ENCODE data around the gene TMEM91. TPM values are rescaled to one million over a fixed set of nuclear protein-coding genes. Genes with fewer than 3 reads are reported as not detected.

Gene TMEM91
- total and polyA plus RNA-seq, 9 of the 15 experiments (the other 6 are each of a cell fraction or from before 2014, with no cell fraction given) = 1.2 to 5.2 (median 2.7) TPM

- Histone ChIP-seq H3K4me1 (replicated peaks in 1 of 2; ENCODE audit: control insufficient read depth in 2 of 2, insufficient read depth in 2 of 2, low read length in 2 of 2) (peaks cover 27 to 50% of the 10 kb centered on the region in 2 experiments), H3K9me3 (replicated peaks; ENCODE audit: control insufficient read depth, insufficient read depth, low read depth, low read length) (no peaks in the 10 kb centered on the region), H3K9ac (ENCODE audit: insufficient read depth in 1 of 2, low read depth in 2 of 2, low read length in 2 of 2) (peak overlapping the region; percentile 69 to 71; a peak in 3 of 4 replicates), H3K9me1 (ENCODE audit: control insufficient read depth, insufficient read depth, low read length) (no peaks in the 10 kb centered on the region), H3K36me3 (ENCODE audit: control insufficient read depth, insufficient read depth, low read length) (no peaks in the 10 kb centered on the region; the same call in 2 of the 3 replicates), H3K4me2 (ENCODE audit: insufficient read depth, low read length) (peak overlapping the region; percentile 53), H3K27ac (ENCODE audit: extremely low read depth, low read depth, low read length) (peak overlapping the region; percentile 92), H3K27me3 (ENCODE audit: control insufficient read depth in 2 of 2, insufficient read depth in 2 of 2, low read length in 2 of 2) (no peaks in the 10 kb centered on the region), H3K79me2 (ENCODE audit: control insufficient read depth, insufficient read depth, low read length) (peaks cover 47% of the 10 kb centered on the region), H2AFZ (ENCODE audit: low read depth, low read length) (peak overlapping the region; percentile 27), H4K20me1 (replicated peaks; ENCODE audit: control insufficient read depth, insufficient read depth, low read length) (no peaks in the 10 kb centered on the region), H3K4me3 (no peak overlapping the region)
- intact Hi-C loops (cut with micrococcal nuclease) (loop anchor here (2.0 to 10.0 kb wide), 2 partner anchors 29 to 67 kb away; partner anchors contain the start of genes BCKDHA, DMAC2 and EXOSC5), in situ Hi-C loops (cut with MboI) (no loop called here)
- ChIA-PET CTCF (ENCODE audit: low intra/inter-chr PET ratio) (no interaction called here), POLR2A (interaction anchor here (0.6 to 1.3 kb wide), 4 partner anchors 13 to 434 kb away, joined by 3 to 4 read pairs (median 3); no protein-coding TSS in a partner anchor)
- peak; percentile 89 for FAIRE-seq
- peak; percentile 45 to 85 (median 61) for DNase-seq (ENCODE audit: extremely low read depth in 1 of 4, low spot score in 3 of 4)
- no TSS peak for BruUV-seq (replicated peaks)
- peak; percentile 61 for ATAC-seq
- WGBS (ENCODE audit: insufficient coverage, low coverage, missing lambda C conversion rate) = 2% methylated on average over 6 of the region's 6 CpGs
- no peak for TF ChIP-seq ZBTB8A (IDR thresholded peaks at IDR 0.05; ENCODE audit: partially characterized antibody)
- no peak for TF ChIP-seq STAT5B (CRISPR knock-in tag; IDR thresholded peaks at IDR 0.05)
- no peak for TF ChIP-seq PTRF (tag; IDR thresholded peaks at IDR 0.05)
- no peak for TF ChIP-seq CHD1 (IDR thresholded peaks at IDR 0.05; ENCODE audit: low read length)
- no peak for TF ChIP-seq ZNF79 (CRISPR knock-in tag; IDR thresholded peaks at IDR 0.05; ENCODE audit: low read depth)
- TF ChIP-seq FOXM1 (IDR thresholded peaks at IDR 0.05; ENCODE audit: low read depth) = peak; percentile 39; the same call in 1 of the 2 replicates
- no peak for TF ChIP-seq FOXM1 (CRISPR knock-in tag; IDR thresholded peaks at IDR 0.05; ENCODE audit: low read depth)
- TF ChIP-seq ZNF589 (CRISPR knock-in tag; IDR thresholded peaks at IDR 0.05; ENCODE audit: low read depth) = peak; percentile 86
- TF ChIP-seq, protein P1, sequence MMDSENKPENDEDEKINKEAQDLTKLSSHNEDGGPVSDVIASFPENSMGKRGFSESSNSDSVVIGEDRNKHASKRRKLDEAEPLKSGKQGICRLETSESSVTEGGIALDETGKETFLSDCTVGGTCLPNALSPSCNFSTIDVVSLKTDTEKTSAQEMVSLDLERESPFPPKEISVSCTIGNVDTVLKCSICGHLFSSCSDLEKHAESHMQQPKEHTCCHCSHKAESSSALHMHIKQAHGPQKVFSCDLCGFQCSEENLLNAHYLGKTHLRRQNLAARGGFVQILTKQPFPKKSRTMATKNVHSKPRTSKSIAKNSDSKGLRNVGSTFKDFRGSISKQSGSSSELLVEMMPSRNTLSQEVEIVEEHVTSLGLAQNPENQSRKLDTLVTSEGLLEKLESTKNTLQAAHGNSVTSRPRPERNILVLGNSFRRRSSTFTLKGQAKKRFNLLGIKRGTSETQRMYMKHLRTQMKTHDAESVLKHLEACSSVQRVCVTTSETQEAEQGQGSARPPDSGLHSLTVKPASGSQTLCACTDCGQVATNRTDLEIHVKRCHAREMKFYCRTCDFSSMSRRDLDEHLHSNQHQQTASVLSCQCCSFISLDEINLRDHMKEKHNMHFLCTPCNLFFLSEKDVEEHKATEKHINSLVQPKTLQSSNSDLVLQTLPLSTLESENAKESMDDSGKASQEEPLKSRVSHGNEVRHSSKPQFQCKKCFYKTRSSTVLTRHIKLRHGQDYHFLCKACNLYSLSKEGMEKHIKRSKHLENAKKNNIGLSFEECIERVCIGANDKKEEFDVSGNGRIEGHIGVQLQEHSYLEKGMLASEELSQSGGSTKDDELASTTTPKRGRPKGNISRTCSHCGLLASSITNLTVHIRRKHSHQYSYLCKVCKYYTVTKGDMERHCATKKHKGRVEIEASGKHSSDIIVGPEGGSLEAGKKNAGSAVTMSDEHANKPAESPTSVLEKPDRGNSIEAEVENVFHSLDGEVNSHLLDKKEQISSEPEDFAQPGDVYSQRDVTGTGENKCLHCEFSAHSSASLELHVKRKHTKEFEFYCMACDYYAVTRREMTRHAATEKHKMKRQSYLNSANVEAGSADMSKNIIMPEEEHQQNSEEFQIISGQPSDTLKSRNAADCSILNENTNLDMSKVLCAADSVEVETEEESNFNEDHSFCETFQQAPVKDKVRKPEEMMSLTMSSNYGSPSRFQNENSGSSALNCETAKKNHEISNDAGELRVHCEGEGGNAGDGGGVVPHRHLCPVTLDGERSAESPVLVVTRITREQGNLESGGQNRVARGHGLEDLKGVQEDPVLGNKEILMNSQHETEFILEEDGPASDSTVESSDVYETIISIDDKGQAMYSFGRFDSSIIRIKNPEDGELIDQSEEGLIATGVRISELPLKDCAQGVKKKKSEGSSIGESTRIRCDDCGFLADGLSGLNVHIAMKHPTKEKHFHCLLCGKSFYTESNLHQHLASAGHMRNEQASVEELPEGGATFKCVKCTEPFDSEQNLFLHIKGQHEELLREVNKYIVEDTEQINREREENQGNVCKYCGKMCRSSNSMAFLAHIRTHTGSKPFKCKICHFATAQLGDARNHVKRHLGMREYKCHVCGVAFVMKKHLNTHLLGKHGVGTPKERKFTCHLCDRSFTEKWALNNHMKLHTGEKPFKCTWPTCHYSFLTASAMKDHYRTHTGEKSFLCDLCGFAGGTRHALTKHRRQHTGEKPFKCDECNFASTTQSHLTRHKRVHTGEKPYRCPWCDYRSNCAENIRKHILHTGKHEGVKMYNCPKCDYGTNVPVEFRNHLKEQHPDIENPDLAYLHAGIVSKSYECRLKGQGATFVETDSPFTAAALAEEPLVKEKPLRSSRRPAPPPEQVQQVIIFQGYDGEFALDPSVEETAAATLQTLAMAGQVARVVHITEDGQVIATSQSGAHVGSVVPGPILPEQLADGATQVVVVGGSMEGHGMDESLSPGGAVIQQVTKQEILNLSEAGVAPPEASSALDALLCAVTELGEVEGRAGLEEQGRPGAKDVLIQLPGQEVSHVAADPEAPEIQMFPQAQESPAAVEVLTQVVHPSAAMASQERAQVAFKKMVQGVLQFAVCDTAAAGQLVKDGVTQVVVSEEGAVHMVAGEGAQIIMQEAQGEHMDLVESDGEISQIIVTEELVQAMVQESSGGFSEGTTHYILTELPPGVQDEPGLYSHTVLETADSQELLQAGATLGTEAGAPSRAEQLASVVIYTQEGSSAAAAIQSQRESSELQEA (IDR thresholded peaks at IDR 0.05; ENCODE audit: low read depth) = no peak
- no peak for TF ChIP-seq BRCA1 (IDR thresholded peaks at IDR 0.05)
- TF ChIP-seq BRCA1 (CRISPR knock-in tag; IDR thresholded peaks at IDR 0.05) = no peak
Measured at GRCh38 chr19:41367848-41368301, 8.5 kb upstream of the TMEM91 start.

Data from K562 (cell line).